Erythroblast (primary cell): ENCODE data around the gene MYLIP.
A peak's percentile ranks its signal among the peaks of the same experiment; 100 is the strongest.

Experiments
- DNase-seq, 2 experiments: peaks; one replicate each; lab custom pipeline; 2025; lab: John Stamatoyannopoulos, UW
- GATA1 ChIP-seq: IDR thresholded peaks from 2 replicates; pipeline ENCODE4 v1.6.1; 2011; ENCODE audit warnings: low read depth, mild to moderate bottlenecking, control low read depth, low read length, moderate library complexity
- POLR2A ChIP-seq: IDR thresholded peaks from 2 replicates; pipeline ENCODE4 v1.6.1; 2011; ENCODE audit warnings: mild to moderate bottlenecking, low read length

Gene MYLIP

DNA sequence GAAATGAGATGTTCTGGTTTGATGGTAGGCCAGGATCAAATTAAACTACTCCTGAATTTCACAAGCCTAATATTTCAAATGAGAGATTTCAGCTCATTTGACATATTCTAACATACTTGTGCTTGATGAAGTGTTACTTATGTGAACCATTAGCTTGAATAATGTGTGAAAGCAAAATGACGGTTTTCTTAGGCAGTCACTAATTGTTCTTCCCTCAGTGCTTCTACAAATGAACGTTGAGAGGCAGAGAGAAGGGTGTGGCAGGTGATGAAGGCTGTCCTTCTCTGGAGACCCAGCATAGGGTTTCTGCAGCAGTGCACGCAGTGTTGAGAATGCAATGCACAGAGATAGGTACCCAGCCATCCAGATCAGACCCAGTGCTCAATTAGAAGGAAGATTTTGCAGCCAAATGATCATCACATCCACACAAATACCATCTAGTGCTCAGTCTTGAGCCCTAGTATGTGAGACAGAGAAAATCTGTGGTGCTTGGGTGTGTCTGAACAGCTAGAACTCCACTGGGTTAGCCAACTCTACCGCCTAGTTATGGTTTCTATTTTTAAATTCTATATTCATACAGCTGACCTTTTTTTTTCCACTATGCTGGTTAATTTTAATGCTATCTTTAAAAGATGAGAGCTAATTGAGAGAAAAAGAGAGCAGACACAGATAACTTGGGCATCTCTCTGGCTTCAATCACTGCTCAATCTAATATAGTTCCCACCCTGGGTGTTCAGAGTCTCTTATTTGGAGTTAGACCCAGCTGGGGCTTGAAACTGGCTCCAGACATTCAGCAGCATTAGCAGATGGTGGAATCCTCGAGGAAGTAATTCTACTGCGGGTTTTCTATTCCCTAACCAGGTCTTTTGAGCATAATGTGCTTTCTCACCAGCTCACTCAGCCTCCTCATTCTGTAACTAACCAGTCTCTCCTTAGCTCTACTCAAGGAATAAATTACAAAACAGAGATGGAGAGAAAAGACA is 4.4 kb upstream of the MYLIP start:
- DNase-seq: no peak
- TF ChIP-seq POLR2A: no peak
- TF ChIP-seq GATA1: no peak

DNA sequence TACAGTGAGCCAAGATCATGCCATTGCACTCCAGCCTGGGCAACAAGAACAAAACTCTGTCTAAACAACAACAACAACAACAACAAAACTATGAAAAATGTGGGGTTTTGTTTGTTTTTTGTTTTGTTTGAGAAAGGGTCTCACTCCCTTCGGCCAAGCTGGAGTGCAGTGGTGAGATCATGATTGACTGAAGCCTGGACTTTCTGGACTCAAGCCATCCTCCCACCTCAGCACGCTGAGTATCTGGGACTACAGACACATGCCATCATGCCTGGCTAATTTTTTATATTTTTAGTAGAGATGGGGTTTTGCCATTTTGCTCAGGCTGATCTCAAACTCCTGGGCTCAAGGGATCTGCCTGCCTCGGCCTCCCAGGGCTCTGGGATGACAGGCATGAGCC is 2.8 kb upstream of the MYLIP start:
- no peak for TF ChIP-seq GATA1
- no peak for TF ChIP-seq POLR2A
- no peak for DNase-seq

DNA sequence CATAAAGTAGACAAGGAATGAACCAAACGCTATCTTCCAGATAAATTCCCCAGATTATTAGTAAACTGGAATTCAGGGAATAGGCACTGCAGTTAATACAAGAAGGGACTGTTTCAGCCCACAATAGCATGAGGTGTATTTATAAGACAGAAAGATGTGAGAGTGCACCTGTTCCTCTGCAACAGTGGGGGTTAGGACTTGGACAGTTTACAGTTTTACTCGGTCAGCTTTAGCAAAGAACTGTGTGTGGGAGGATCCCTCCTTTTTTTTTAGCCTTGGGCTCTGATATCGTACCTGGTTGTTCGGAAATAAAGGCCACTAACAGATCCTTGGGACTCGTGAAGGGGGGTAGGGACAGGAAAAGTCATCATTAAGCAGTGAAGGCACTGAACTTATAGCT is 2.0 kb upstream of the MYLIP start:
- DNase-seq: no peak
- TF ChIP-seq GATA1 (no peak), POLR2A (no peak)

DNA sequence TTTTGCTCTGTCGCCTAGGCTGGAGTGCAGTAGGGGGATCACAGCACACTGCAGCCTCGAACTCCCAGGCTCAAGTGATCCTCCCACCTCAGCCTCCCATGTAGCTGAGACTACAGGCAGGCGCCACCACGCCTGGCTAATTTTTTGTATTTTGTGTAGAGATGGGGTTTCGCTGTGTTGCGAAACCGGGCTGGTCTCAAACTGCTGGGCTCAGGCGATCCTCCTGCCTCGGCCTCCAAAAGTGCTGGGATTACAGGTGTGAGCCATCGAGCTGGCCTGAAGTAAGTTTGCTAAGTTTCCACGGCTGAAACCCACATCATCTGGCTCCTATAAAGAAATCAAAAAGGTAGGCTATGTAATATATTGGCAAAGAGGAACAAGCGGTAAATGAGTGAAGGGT is 1.4 kb upstream of the MYLIP start:
- no peak for TF ChIP-seq GATA1
- TF ChIP-seq POLR2A: no peak
- DNase-seq: no peak

DNA sequence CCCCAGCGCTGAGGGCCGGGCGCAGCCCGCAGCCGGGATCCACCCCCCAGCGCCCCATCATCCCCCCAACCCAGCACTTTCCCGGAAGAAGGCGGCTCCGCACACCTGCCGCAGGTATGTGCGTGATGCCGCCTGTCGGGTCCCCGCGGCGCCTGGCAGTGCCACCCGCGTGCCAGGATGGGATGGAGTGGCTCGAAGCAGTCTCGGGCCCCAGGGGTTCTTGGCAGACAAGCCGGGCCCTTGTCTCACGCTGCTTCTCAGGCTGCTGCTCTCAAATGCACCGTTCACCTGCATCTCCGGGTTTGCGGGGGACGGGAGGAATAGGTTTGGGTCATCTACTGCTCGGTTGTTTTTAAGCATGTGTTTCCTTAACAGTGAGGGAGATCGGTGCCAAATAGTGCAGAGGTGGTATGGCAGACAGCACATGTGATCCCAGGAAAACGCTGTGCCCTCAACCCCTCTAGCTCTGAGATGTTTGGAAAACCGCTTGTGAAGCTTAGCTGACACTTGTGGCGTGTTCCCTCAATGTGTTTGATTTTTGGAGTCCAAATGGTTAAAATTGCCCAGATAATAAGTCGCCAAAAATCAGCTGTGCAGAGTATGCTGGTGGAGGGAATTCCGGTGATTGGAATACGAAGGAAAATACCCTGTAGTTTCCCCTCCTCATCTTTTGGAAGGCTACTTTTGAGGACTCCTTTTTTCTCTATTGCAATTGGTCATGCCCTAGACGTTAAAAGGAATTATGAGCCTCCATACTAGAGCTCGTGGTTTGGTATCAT is 926 bp downstream of the MYLIP start:
- DNase-seq: peak; percentile 59 to 77
- TF ChIP-seq GATA1: no peak

DNA sequence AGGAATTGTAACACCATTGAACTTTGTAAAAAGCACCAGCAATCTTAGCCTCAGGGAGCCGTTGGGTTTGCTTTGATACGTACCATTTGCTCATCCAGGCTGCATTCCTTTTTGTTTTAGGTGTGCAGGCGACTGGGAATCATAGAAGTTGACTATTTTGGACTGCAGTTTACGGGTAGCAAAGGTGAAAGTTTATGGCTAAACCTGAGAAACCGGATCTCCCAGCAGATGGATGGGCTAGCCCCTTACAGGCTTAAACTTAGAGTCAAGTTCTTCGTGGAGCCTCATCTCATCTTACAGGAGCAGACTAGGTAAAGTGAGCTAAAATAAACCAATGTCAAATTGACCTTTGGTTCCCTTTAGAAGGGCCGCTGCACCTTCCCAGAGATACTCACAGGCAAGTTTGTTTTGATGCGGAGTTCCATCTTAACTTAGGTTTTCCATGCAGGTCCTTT is 1.6 kb downstream of the MYLIP start:
- TF ChIP-seq POLR2A (no peak), GATA1 (no peak)
- DNase-seq: peak; percentile 58 to 77

DNA sequence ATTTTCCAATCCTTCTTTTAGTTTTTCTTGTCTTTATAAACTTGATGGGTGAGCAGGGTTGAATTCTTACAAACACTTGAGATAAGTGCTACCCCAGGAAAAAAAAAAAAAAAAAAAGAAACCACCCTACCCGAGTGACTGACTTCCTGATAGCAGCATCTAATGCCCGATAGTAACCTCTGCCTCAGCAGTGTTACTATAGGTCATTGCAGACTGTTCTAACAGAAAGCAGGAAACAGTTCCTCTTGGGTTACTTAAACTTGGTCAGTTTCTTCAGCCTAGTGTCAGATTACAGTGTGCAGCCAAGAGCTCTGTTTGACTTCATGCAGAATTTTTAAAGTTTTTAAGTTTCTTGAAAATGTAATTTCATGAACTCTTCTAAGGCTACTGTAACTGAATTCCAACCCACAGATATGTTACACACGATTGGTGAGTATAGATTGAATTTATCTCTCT is 2.1 kb downstream of the MYLIP start:
- no peak for TF ChIP-seq GATA1
- TF ChIP-seq POLR2A: no peak
- peak; percentile 90 to 92 for DNase-seq

DNA sequence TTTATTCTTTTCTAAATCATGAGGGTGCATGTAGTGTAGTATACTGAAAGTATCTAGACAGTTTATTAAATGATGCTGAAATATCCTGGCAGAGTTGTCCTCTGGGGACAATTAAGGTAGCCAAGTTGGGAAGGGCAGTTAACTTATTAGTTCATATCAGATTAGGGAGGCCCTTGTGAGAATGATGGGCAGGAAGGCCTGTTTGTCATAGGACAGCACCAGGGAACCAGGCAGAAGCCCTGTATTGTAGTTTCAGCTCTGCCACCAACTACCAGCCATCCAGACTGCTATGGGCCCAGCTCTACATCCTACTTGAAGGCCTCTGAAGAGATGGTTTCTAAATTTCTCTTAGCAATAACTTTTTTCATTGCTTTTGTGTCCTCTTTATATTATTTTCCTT is 4.0 kb downstream of the MYLIP start:
- peak; percentile 70 for DNase-seq
- TF ChIP-seq POLR2A (no peak), GATA1 (no peak)

DNA sequence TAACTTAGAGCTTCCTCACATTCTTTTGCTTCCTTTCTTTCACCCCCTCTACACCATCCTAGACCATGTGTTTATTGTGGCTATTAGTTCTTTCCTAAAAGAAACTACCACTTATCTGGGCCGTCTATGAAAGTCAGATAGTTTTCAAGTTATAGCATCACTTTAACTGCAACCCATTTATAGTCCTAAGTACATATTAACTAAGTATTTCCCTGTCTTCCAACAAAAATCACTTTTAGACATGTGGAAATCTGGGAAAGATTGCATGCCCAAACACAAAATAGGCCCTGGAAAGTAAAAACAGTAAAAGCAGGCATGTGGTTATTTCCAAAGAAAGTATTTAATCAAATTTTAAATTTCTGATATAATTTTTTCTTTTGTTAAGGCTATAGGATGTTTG is 5.5 kb downstream of the MYLIP start:
- DNase-seq: no peak
- TF ChIP-seq GATA1 (no peak), POLR2A (no peak)

DNA sequence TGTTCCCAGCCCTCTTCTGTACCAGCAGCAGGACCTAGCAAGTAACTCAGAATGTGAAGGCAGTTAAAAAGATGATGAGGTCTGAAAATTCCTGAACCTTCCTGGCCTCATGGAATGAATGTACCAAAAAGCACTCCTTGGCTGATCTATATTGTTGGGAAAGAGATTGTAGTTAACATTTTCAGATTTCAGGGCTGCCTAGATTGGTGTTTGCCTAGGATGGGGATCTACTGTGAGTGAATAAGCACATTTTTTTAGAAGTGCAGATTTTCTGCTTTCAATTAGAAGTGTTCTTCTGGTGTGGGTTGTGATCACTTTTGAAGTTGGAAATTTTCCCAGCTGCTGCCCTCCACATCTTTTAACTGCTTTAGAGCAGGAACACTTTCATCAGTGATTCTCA is 6.2 kb downstream of the MYLIP start:
- peak in 1 of 2 experiments; percentile 40 for DNase-seq
- TF ChIP-seq GATA1: no peak
- TF ChIP-seq POLR2A: no peak

DNA sequence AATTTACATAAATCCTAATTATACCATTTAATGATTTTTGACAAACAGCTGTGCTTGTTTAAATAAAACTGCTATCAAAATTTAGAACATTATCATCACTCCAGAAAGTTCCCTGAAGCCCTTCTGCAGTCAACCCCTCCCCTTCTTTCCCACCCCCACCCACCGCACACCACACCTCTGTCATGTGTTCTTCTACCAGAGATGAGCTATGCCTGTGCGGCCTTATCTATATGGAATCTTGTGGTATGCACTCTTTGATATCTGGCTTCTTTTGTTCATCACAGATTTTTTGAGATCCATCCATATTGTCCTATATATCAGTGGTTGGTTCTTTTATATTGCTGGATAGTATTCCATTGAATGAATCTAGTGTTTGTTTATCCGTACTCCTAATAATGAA is 7.2 kb downstream of the MYLIP start:
- peak; percentile 29 to 48 for DNase-seq
- TF ChIP-seq POLR2A: no peak
- no peak for TF ChIP-seq GATA1

DNA sequence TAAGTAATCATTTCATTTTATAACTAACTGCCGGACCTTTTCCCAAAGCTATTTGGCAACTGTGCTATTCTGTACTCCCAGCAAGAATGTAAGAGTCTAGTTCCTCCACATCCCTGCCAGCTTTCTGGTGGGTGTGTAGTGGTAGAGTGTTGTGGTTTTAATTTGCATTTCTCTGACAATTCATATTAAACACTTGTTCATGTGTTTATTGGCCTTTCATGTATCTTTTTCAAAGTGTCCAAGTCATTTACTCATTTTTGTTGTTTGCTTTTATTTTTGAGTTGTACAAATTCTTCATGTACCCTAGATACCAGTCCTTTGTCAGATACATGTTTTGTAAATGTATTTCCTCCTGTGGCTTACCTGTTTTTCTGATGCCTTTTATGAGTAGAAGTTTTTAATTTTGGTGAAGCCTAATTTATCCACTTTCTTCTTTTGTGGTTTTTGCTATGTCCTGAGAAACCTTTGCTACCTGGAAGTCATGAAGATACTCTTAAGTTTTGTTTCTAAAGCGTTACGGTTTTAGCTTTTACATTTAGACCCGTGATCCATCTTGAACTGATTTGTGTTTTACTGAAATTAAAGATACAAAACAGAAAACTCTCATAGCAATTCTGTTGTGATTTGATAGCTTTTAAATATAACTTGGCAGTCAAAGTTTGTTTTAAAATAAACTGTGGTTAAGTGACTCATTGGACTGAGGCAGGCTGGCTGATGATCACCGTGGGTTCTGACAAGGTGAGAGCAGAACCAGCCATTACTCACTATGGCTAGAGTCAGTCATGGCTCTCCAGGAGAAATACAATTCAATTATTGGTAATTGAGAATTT is 8.0 kb downstream of the MYLIP start:
- no peak for TF ChIP-seq POLR2A
- TF ChIP-seq GATA1: no peak
- peak in 1 of 2 experiments; percentile 24 for DNase-seq

DNA sequence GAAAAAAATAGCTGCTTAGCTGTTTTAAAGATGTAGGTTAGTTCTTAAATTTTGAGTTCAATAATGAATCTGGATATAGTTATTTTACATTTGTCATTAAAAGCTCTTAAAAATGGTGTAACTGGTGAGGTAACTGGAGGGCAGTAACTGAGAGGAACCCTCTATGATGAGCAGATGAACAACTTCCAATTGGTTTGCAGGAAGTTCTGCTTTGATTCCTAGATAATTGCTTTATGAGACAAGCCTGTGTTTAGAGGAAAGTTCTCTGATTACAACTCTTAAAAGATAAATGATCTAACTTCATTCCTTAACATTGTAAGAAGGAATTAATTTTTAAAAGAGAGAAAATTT is 8.5 kb downstream of the MYLIP start:
- DNase-seq: no peak
- no peak for TF ChIP-seq POLR2A
- TF ChIP-seq GATA1: no peak

DNA sequence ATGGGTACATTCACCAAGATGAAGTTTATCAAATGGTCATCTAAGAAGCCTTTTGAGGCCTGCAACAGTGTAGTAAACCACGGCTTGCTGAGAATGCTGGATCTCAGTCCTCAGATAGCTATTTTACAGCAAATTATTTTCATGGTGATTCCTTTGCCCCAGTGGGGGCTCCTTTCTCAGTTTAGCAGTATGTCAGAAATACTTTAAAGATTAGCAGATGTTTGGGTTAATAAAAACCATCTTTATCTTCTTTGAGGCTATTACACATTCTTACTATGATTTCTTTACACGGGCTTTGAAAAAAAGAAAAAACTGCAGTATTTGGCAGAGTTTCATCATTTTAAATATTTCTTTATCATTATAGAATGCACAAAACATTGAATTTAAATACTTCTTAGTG is 10.7 kb downstream of the MYLIP start:
- no peak for DNase-seq
- TF ChIP-seq POLR2A (no peak), GATA1 (no peak)

DNA sequence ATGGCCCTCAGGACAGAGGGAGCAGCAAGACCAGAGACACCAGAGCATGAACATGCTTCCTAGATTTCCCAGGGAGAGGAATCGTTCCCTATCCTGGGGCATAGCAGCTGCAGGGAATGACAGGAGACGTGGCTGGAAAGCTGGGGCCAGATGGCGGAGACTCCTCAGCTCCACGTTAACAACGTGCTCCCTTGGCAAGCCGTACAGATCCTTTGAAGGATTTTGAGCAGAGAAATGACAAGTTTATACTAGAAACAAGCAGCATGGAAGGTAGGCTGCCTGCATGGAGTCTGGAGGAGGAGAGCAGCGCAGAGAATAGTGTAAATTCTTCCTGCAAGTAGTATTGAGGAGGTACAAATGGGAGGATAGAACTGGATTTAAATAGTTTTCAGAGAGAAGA is 11.7 kb downstream of the MYLIP start:
- TF ChIP-seq GATA1 (no peak), POLR2A (no peak)
- DNase-seq: no peak
